ENCODE measurements around the gene PCSK6. TPM values are rescaled to one million over a fixed set of nuclear protein-coding genes. Genes with fewer than 3 reads are reported as not detected.

Gene PCSK6
- total and polyA plus RNA-seq, 3 experiments from 2014 or later = 0.74 to 1.7 (median 0.95) TPM

DNA sequence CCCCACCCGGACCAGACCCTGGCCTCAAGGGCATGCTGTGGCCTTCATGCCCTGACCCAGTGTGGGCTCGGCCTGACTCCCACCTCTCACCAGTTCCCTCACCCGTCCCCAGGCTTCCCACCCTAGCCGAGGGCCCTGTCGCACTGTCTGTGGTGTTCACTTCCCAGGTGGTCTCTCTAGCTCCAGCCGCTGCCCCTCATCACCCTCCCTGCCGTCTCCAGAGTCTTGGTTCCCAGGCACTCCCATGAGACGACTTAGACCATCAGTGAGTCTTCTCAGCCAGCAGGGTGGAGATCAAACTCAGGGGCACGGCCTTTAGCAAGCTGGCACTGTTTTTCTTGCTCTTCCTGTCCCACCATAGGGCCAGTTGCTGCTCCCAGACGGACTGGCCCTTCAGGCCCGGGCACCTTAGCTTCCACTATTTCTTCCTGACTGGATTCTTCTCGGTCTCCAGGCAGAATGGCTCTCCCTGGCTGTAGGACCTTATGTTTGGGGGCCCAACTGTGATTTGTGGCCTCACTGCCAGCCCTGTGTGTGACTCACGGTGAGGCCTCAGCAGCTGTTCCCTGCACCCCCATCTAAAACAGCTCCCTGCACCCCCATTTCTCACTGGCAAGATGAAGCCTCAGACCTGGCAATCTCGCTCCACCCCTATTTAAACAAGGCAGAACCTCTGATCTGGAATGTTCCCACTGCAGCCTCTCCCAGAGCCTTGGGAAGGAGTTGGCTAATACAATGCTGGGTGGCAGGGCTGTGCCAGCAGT lies 9.4 kb upstream of the PCSK6 start:
- ChIA-PET POLR2A (no interaction called here), CTCF (no interaction called here)
- DNase-seq = no peak
- H3K9me3 ChIP-seq (ENCODE audit: low read length) = no peaks in the 10 kb centered on the region
- Mint-ChIP-seq H3K9me3 (no peaks in the 10 kb centered on the region), H3K36me3 (peaks cover 0 to 4% (median 0%) of the 10 kb centered on the region in 3 donors), H3K4me1 (peaks cover 4 to 14% (median 8%) of the 10 kb centered on the region in 3 donors), H3K27me3 (peaks cover 27 to 76% of the 10 kb centered on the region in 2 donors), H3K27ac (no peak overlapping the region), H3K4me3 (no peak overlapping the region)
- H3K27ac ChIP-seq (ENCODE audit: low read depth, low read length) = no peak overlapping the region
- H3K27me3 ChIP-seq (ENCODE audit: insufficient read depth, low read length, poor library complexity, severe bottlenecking) = no peaks in the 10 kb centered on the region
- no peaks in the 10 kb centered on the region for H3K4me1 ChIP-seq (ENCODE audit: insufficient read depth, low read length)
- H3K4me3 ChIP-seq (ENCODE audit: low read length) = no peak overlapping the region
- no peaks in the 10 kb centered on the region for H3K36me3 ChIP-seq (ENCODE audit: insufficient read depth, low read length)

- H3K36me3 Mint-ChIP-seq = peaks cover 0 to 4% (median 0%) of the 10 kb centered on the region in 3 donors
- DNase-seq = no peak
- Histone ChIP-seq H3K36me3 (ENCODE audit: insufficient read depth, low read length) (no peaks in the 10 kb centered on the region), H3K9me3 (ENCODE audit: low read length) (no peaks in the 10 kb centered on the region), H3K27ac (ENCODE audit: low read depth, low read length) (no peak overlapping the region), H3K27me3 (ENCODE audit: insufficient read depth, low read length, poor library complexity, severe bottlenecking) (no peaks in the 10 kb centered on the region), H3K4me1 (ENCODE audit: insufficient read depth, low read length) (no peaks in the 10 kb centered on the region), H3K4me3 (ENCODE audit: low read length) (no peak overlapping the region)
- no peak overlapping the region for H3K27ac Mint-ChIP-seq
- H3K9me3 Mint-ChIP-seq = no peaks in the 10 kb centered on the region
- H3K4me1 Mint-ChIP-seq = peaks cover 4 to 14% (median 10%) of the 10 kb centered on the region in 3 donors
- H3K27me3 Mint-ChIP-seq = peaks cover 25 to 76% of the 10 kb centered on the region in 2 donors
- H3K4me3 Mint-ChIP-seq = peak overlapping the region in 1 of 7 donors; percentile 25
- CTCF ChIA-PET = no interaction called here
- POLR2A ChIA-PET = no interaction called here
These were observed 8.7 kb upstream of the PCSK6 start for GRCh38 chr15:101498076-101498716.

- ChIA-PET CTCF (no interaction called here), POLR2A (no interaction called here)
- peaks cover 24 to 71% of the 10 kb centered on the region in 2 donors for H3K27me3 Mint-ChIP-seq
These were observed 8.1 kb upstream of the PCSK6 start for GRCh38 chr15:101497484-101498034.

GRCh38 chr15:101497017-101497416 lies 7.5 kb upstream of the PCSK6 start:
- POLR2A ChIA-PET = no interaction called here

More at GRCh38 chr15:101497484-101498034, 8.1 kb upstream of the PCSK6 start:
- H3K27ac ChIP-seq (ENCODE audit: low read depth, low read length) = no peak overlapping the region
- Mint-ChIP-seq H3K27ac (no peak overlapping the region), H3K9me3 (no peaks in the 10 kb centered on the region), H3K36me3 (peaks cover 0 to 4% (median 0%) of the 10 kb centered on the region in 3 donors), H3K4me3 (peak overlapping the region in 1 of 7 donors; percentile 25), H3K4me1 (peaks cover 4 to 14% (median 10%) of the 10 kb centered on the region in 3 donors)
- H3K9me3 ChIP-seq (ENCODE audit: low read length) = no peaks in the 10 kb centered on the region
- no peak overlapping the region for H3K4me3 ChIP-seq (ENCODE audit: low read length)
- no peaks in the 10 kb centered on the region for H3K27me3 ChIP-seq (ENCODE audit: insufficient read depth, low read length, poor library complexity, severe bottlenecking)
- no peaks in the 10 kb centered on the region for H3K36me3 ChIP-seq (ENCODE audit: insufficient read depth, low read length)
- no peaks in the 10 kb centered on the region for H3K4me1 ChIP-seq (ENCODE audit: insufficient read depth, low read length)
- DNase-seq = no peak

GRCh38 chr15:101496198-101496986 lies 6.9 kb upstream of the PCSK6 start:
- Histone ChIP-seq H3K4me3 (ENCODE audit: low read length) (no peak overlapping the region), H3K27me3 (ENCODE audit: insufficient read depth, low read length, poor library complexity, severe bottlenecking) (no peaks in the 10 kb centered on the region), H3K9me3 (ENCODE audit: low read length) (no peaks in the 10 kb centered on the region), H3K27ac (ENCODE audit: low read depth, low read length) (no peak overlapping the region), H3K36me3 (ENCODE audit: insufficient read depth, low read length) (no peaks in the 10 kb centered on the region), H3K4me1 (ENCODE audit: insufficient read depth, low read length) (no peaks in the 10 kb centered on the region)
- Mint-ChIP-seq H3K27ac (peak overlapping the region in 1 of 8 donors; percentile 56), H3K36me3 (peaks cover 0 to 4% (median 0%) of the 10 kb centered on the region in 3 donors), H3K27me3 (peaks cover 26 to 71% of the 10 kb centered on the region in 2 donors), H3K4me1 (peaks cover under 1 to 9% (median 7%) of the 10 kb centered on the region in 3 donors), H3K4me3 (no peak overlapping the region), H3K9me3 (no peaks in the 10 kb centered on the region)
- POLR2A ChIA-PET = no interaction called here
- CTCF ChIA-PET = no interaction called here
- no peak for DNase-seq

More at GRCh38 chr15:101497017-101497416, 7.5 kb upstream of the PCSK6 start:
- no peak overlapping the region for H3K27ac ChIP-seq (ENCODE audit: low read depth, low read length)
- Mint-ChIP-seq H3K4me1 (peaks cover 4 to 14% (median 10%) of the 10 kb centered on the region in 3 donors), H3K36me3 (peaks cover 0 to 4% (median 0%) of the 10 kb centered on the region in 3 donors), H3K9me3 (no peaks in the 10 kb centered on the region), H3K27me3 (peaks cover 24 to 69% of the 10 kb centered on the region in 2 donors), H3K4me3 (no peak overlapping the region), H3K27ac (no peak overlapping the region)
- no peak overlapping the region for H3K4me3 ChIP-seq (ENCODE audit: low read length)
- no peaks in the 10 kb centered on the region for H3K9me3 ChIP-seq (ENCODE audit: low read length)
- no peaks in the 10 kb centered on the region for H3K4me1 ChIP-seq (ENCODE audit: insufficient read depth, low read length)
- DNase-seq = no peak
- no peaks in the 10 kb centered on the region for H3K27me3 ChIP-seq (ENCODE audit: insufficient read depth, low read length, poor library complexity, severe bottlenecking)
- no peaks in the 10 kb centered on the region for H3K36me3 ChIP-seq (ENCODE audit: insufficient read depth, low read length)
- CTCF ChIA-PET = no interaction called here

- H3K4me1 Mint-ChIP-seq = peaks cover 0 to 9% (median 4%) of the 10 kb centered on the region in 3 donors
- no peak for DNase-seq
- no peaks in the 10 kb centered on the region for H3K36me3 ChIP-seq (ENCODE audit: insufficient read depth, low read length)
- no peaks in the 10 kb centered on the region for H3K27me3 ChIP-seq (ENCODE audit: insufficient read depth, low read length, poor library complexity, severe bottlenecking)
- no peak overlapping the region for H3K27ac Mint-ChIP-seq
- peaks cover 28 to 77% of the 10 kb centered on the region in 2 donors for H3K27me3 Mint-ChIP-seq
- H3K36me3 Mint-ChIP-seq = peaks cover 0 to 4% (median 0%) of the 10 kb centered on the region in 3 donors
- H3K9me3 Mint-ChIP-seq = no peaks in the 10 kb centered on the region
- no peak overlapping the region for H3K27ac ChIP-seq (ENCODE audit: low read depth, low read length)
- H3K4me3 Mint-ChIP-seq = no peak overlapping the region
- no peaks in the 10 kb centered on the region for H3K4me1 ChIP-seq (ENCODE audit: insufficient read depth, low read length)
- no peaks in the 10 kb centered on the region for H3K9me3 ChIP-seq (ENCODE audit: low read length)
- ChIA-PET CTCF (no interaction called here), POLR2A (no interaction called here)
- no peak overlapping the region for H3K4me3 ChIP-seq (ENCODE audit: low read length)
These were observed 6.1 kb upstream of the PCSK6 start for GRCh38 chr15:101495334-101496197.

DNA sequence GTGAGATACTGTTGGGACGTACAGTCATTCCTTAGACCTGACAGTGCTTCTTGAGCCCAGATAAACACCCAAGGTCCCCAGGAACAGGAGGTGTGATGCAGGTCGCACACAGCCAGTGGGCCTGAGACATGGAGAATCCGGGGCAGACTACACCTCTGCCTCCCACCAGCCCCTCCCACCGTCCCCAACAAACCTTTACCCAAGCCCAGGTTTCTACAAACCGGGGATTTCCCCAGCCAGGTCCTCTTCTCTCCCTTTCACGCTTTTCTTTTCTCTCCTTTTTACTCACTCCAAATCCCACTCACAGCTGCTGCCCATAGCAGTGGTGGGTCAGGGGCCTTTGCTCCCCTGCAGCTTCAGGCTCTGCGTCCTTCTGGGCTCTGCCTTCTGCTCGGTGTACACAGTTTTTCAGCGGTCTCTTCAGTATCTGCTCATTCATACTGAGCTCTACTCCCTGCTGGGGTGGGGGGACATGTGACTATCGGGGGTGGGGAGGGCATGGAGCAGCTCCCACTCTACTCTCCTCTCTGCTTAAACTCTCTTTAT lies 4.8 kb upstream of the PCSK6 start:
- Mint-ChIP-seq H3K27ac (no peak overlapping the region), H3K9me3 (no peaks in the 10 kb centered on the region), H3K27me3 (peaks cover 27 to 70% of the 10 kb centered on the region in 2 donors), H3K4me1 (peaks cover 0 to 12% (median 7%) of the 10 kb centered on the region in 3 donors), H3K36me3 (peaks cover 0 to 4% (median 0%) of the 10 kb centered on the region in 3 donors), H3K4me3 (no peak overlapping the region)
- no peaks in the 10 kb centered on the region for H3K9me3 ChIP-seq (ENCODE audit: low read length)
- H3K27ac ChIP-seq (ENCODE audit: low read depth, low read length) = no peak overlapping the region
- POLR2A ChIA-PET = no interaction called here
- no peak for DNase-seq
- no peak overlapping the region for H3K4me3 ChIP-seq (ENCODE audit: low read length)
- H3K36me3 ChIP-seq (ENCODE audit: insufficient read depth, low read length) = no peaks in the 10 kb centered on the region
- no peaks in the 10 kb centered on the region for H3K27me3 ChIP-seq (ENCODE audit: insufficient read depth, low read length, poor library complexity, severe bottlenecking)
- CTCF ChIA-PET = no interaction called here
- H3K4me1 ChIP-seq (ENCODE audit: insufficient read depth, low read length) = no peaks in the 10 kb centered on the region

Measured in CD8-positive, alpha-beta memory T cell (primary cell).